Middle frontal gyrus (tissue), 1 donor: ENCODE results near the gene AP5Z1.

Source experiments
- DNase-seq: peaks from one replicate; pipeline ENCODE4 v3.0.0-alpha.2; 2015; ENCODE audit warnings: low spot score; ENCODE audit errors: extremely low spot score

AP5Z1 gene

DNA sequence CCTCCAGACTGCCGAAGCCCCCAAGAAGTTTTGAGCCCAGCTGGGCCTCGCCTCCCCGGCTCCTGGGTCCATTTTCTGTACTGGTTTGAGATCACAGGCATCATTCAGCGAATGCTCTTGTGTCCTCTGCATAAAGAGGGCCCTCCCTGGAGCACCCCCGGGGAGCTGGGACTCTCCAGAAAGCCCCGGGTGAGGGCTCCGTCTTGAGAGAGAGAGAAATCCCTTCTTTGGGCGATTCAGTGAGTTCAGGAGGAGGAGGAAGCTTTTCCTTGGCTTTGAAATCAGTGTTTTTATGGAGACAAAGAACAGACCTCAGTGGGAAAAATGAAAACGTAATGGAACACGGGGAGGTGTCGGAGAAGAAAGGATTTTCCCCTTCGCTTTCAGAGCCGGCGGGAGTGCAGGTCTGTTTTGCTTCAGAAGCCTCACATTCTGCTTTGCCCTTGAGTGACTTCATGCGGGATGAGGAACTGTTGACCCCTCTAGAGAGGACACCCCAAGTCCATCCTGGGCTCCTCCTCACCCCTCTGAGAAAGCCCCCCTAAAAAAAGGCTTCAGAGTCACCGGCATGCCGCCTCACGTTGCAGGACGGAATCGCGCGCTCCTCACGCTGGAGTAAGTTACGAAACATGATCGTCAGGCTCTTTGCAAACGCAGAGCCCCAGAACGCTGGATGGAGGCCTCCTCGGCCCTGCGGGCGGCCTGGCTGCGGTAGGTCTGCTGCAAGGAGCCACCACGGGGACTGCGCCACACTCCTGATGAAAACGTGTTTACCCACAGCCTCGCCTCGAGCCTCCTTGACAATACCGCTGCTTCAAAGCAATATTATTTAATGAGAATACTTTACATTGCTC lies 8.5 kb upstream of the AP5Z1 start:
- no peak for DNase-seq

DNA sequence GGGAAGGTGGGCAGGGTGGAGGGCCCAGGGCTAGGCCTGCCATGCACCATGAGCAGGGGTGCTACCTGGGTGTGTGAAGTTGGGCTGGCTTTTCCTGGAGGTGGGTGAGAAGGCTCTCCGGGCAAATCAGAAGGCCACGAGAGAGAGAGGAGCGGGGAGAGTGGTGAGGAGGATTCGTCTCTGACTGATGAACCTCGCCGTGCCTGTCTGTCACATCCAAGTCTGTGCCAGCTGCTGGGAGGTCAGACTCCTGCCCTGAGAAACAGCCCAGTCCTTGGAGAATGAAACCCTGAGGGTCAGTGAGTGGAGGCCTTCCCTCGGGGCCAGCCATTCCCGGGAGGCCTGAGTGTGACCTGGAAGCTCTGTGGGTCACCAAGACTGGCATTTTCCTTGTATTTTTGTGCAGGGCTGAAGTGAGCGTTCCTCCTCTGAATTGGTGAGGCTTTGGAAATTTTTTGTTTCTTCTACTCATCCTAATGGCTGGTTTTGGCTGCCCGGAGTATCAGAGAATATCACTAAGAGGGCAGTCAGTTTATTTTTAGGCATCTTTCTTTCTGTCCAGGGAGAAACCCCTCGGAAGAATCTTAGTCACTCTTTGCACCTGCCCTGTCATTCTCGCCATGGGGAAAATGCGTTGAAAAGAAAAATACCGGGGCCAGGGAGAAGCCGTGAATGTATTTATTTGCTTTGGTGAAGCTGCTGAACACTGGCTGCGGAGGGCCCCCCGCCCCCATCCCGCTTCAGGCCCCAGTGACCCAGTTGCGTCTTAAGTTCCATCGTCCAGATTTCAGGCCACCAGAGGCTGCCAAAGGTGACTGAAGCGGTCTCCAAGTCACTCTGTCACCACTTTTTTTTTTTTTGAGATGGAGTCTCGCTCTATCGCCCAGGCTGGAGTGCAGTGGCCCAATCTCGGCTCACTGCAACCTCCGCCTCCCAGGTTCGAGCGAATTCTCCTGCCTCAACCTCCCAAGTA lies 6.5 kb upstream of the AP5Z1 start:
- no peak for DNase-seq

DNA sequence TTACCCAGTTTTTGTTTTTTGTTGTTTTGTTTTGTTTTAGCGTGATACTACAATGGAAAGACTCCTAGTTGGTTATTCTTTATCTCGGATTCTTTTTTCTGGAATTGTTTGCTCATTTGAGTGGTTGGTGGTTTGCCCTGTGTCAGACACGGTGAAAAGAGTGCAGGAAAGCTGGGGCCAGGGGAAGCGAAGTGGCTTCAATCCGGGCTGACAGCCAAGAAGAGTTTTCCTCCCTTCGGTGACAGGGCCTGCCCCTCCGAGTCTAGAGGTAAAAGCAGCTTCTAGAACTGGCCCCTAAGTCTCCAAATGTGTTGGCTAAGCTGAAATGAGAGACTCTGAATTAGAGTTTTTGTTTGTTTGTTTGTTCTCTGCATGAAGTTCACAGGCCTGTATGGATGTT lies 5.7 kb upstream of the AP5Z1 start:
- DNase-seq = no peak

DNA sequence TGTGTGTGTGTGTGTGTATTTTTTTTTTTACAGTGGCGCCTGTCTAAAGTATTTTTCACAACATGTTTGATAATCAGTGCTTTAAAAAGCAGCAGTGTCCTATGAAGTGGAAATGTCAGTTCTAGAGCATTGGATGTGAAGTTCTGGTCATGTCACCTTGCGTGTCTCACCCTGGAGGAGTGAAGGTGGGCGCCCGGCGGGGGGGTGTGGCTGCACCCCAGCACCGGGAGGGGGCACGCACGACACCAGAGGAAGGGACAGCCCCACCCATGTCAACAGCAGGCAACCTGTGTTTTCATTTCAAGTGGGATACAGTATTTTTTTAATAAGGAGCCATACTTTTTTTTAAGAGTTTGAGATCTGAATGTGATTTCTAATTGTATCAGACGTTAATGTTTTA lies 4.5 kb upstream of the AP5Z1 start:
- DNase-seq = no peak

DNA sequence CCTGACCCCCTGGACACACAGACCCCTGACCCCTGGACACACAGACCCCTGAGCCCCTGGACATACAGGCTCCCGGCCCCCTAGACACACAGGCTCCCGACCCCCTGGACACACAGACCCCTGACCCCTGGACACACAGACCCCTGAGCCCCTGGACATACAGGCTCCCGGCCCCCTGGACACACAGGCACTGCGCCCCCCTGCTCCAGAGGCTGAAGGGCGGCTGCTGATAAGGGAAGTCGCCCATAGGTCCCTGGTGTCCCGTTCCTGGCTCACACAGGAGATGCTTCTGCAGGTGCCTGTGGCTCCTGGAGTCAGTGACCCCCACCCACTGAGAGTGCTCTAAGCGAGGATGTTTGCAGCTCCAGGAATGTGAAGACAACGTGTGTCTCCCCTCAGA lies 3.7 kb upstream of the AP5Z1 start:
- DNase-seq = no peak

DNA sequence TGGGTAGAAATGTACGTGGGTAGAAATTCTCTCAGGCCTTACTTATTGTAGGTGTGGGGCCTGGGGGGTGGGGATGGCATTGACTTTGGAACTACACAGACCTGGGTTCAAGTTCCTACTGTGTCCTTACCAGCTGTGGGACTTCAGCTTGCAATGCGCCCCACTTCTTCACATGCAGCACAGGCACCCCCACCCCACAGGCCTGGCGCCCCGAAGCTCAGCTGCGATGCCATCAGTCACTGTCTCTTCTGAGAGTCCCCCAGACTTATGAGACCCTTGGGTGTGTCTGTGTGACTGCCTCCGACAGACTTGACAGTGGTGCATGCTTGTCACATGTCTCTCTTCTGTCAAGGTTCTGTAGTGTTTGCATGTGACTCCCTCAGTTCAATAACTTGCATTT lies 3.1 kb upstream of the AP5Z1 start:
- DNase-seq = no peak

DNA sequence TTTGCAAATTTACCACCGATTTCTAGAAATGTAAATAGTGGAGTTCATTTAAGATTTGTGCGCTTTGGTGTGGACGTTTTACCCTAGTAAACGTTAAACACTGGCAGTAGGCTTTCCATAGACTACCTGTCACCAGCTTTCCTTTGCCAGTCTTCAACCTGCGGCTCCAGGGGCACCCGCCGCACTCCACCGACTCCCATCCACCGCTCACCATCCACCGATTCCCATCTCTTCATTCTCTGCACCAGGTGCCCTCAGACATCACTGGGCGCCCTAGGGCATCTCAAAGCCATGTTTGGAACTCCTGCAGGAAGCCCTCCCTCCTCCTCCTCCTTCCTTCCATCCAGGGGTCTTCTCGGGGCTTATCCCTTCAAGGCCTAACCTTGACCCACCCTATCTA lies 1.4 kb upstream of the AP5Z1 start:
- DNase-seq = no peak

DNA sequence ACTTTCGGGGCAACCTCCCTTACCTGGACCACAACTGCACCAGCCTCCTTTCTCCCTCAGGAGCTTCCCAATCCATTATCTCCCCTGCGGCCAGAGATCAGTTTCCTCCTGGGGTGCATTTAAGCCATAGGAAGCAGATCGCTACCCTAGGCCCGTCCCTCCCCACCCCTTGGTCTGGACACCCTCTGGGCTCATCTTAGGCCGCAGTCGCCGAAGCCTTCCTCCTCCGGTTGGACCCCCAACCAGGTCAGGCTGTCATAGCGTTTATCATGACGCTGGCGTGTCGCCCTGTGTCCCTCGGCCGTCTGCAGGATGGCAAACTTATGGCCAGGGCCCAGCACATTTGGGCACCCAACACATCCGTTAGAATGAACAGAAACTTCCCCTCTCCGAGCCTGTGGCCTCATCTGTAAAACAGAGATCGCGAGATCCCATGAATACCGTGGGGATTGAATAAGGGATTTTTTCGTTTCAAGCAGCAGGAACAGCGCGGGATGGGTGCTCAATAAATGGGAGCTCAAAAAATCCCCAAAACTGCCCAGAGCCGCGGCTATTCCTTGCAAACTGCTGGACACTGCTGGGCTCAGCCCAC lies 669 bp upstream of the AP5Z1 start:
- no peak for DNase-seq

DNA sequence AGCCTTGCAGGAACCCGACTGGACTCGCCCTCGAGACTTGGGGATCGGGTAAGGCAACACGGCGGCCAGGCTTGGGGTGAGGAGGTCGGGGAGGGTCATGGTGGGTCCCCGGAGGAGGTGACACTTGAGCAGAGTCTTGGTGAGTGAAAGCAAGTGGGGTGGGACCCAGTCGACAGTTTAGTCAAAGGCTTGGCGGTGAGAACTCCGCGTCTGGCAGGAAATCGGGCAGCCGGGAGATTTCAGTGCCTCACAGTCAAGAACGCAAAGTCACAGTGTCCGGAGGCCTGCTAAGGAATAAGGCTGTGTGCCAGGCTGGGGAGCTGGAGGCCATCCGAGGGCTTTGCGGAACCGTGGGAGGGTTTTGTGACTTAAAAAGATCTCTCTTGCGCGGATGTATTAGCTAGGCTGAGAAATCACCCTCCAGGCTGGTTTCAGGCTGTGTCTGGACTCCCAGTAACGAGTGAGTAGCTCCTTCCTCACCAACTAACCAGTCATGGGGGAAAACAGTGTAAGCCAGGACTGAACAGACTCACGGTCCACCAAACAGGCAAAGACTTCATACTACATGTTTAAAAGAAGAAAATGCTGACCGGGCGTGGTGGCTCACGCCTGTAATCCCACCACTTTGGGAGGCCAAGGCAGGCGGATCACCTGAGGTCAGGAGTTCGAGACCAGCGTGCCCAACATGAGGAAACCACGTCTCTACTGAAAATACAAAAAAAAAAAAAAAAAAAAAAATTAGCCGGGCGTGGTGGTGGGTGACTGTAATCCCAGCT lies 613 bp downstream of the AP5Z1 start:
- no peak for DNase-seq

DNA sequence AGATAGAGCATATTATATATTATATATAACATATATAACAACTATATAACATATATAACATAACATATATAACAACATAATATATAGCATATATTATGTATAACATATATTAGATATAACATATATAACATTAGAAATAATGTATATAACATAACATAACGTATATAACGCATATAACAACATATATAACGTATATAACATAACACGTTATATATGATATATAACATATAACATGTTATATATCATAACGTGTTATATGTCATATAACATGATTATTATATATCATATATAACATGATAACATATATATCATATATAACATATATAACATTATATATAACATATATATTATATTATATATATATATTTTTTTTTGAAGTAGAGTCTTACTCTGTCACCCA lies 3.7 kb downstream of the AP5Z1 start:
- DNase-seq = no peak

DNA sequence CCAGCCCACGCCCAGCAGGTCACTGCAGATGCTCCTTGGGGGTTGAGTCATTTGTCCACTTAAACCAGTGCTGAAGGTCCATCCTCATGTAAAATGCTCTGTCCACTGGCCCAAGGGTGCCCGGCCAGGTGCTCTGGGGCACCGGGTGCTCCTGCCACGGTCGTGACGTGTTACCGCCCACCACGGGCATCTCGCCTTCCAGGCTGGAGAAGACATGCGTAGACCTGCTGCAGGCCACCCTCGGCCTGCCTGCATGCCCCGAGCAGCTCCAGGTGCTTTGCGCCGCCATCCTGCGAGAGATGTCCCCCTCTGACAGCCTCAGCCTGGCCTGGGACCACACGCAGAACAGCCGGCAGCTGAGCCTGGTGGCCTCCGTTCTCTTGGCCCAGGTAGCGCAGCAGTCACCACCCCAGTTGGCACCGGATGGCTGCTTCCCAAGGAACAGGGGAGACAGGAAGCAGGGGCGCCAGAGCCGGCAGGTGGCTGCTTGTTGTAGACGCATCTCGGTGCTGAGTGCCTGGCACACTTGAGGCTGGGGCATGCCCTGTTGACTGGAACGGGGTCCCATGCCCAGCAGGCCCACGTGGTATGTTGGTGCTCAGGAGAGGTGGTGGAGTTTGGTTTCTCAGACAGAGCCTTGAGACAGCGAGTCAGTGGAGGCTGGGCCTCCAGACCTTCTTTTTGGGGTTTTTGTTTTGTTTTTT lies 6.1 kb downstream of the AP5Z1 start:
- DNase-seq = no peak

DNA sequence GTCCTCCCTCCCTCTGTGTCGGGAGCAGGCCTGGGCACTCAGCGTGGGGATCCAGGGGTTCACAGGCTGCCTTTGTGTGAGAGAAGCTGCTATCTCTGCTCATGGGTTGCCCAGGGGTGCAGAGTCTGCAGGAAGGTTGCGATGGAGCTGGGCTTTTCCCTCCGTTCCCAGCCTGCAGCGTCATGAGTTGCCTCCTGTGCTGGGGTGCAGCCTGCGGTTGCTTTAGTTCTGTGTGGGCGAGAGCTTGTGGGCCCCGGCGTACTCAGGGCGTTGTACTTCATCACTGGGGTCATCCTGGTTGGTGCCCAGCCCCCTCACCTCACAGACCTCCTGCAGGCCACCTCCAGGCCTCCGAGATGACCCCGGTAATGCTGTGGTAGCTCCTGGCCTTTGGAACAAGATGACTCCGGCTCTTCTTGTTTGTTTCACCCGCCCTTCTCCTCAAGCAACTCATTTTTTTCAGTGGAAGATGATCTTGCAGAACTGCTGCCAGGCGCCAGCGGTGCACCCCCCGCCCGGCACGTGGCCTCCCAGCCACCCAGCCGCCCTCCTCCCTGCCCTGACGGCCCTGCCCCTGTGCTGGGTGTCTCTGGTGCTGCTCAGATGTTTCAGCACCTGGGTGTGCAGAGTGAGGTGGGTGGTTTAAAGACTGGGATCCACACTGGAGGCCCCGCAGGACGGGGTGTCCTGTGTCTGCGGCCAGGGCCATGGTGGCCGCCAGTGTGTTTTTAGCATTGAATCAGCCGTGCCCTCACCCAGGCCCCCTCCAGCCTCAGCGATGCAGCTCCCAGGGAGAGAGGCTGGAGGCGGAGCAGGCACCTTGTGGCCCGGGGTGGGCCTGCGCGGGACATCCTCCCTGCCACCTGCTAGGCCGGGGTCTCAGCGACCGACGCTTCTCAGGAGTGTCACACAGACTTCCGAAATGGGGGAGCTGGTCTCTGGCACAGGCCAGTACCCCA lies 7.2 kb downstream of the AP5Z1 start:
- no peak for DNase-seq

DNA sequence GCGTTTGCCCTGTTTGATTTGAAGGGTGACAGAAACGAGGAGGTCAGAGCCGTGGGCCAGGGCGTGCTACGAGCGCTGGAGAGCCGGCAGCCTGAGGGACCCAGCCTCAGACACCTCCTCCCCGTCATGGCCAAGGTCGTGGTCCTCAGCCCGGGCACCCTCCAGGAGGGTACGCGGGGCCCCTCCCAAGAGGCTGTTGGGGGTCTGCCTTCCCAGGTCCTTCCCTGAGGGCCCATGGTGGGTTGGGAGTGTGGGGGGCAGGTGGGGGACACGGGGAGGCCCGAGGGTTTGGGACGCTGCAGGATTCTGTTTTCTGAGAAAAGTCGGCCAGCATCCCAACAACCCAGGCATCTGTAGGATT lies 7.8 kb downstream of the AP5Z1 start:
- no peak for DNase-seq

DNA sequence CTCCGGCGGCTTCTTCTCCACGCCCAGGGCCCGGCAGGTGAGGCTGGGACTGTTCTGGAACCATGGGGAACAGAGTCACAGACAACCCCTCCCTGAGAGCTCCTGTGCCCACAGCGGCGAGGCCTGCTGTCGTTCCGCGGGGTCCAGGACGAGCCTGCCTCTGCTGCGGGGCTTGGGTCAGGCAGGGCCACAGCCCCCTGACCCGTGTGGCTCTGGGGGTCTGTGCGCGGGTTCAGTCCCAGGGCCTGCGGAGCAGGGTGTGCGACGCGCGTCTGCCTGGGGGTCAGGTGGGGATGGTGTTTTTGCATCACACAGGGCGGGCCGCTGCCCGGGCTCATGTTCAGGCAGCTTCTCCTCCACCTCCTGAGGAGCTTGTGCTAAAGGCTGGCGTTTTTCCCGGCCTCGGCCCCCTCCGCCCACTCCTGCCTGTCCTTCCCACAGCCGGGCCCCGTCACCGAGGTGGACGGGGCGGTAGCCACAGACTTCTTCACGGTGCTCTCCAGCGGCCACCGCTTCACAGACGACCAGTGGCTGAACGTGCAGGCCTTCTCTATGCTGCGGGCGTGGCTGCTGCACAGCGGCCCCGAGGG lies 8.4 kb downstream of the AP5Z1 start:
- no peak for DNase-seq

DNA sequence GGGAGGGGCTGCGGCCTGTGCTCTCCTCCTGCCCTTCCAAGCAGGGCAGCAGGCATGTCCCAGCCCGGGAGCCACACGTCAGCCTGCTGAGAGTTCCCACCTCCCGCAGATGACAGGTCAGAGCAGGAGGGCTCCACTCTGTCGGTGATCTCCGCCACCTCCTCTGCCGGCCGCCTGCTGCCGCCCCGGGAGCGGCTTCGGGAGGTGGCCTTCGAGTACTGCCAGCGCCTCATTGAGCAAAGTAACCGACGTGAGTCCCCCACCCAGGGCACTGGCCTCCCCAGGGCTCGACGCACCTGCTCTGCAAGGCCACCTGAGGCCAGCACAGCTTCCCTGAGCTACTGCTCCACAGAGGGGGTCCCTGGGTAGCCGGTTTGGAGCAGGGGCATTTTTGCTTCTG lies 9.4 kb downstream of the AP5Z1 start:
- no peak for DNase-seq

DNA sequence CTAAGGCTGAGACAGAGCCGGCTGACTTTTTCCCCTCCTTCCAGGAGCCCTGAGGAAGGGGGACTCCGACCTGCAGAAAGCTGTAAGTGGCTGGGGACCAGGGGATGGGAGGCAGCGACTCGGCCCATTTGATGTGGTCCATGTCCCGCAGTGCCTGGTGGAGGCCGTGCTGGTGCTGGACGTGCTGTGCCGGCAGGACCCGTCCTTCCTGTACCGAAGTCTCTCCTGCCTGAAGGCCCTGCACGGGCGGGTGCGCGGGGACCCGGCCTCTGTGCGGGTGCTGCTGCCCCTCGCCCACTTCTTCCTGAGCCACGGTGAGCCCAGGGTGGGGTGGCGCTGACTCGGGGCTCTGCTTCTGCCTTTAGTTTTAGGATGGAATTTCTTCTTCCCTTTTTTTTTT lies 9.9 kb downstream of the AP5Z1 start:
- no peak for DNase-seq

DNA sequence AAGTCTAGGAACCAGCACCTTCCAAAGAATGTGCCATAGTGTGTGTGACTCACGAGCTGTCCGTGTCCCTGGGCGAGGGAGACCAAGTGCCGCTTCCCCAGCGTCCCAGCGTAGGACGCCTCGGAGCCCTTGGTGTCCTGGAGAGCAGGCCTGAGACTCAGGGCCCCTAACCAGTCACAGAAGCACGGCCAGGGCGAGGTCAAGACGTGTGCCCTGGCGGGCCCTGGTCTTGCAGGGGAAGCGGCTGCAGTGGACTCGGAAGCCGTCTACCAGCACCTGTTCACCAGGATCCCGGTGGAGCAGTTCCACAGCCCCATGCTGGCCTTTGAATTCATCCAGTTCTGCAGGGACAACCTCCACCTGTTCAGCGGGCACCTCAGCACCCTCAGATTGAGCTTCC lies 10.6 kb downstream of the AP5Z1 start:
- DNase-seq = no peak

DNA sequence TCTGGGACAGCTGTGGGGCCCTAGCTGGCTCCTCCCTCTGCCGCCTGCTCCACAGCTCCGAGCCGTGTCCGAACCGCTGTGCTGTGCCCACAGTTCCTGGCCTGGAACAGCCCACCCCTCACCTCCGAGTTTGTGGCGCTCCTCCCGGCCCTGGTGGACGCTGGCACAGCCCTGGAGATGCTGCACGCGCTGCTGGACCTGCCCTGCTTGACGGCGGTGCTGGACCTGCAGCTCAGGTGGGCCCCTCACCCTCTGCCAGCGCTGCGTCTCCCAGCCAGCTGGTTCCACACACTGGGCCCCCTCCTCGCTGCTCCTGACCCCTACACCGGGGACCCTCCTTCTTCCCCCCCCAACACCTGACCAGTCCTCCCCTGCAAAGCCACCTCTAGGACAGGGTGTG lies 12.1 kb downstream of the AP5Z1 start:
- DNase-seq = no peak

DNA sequence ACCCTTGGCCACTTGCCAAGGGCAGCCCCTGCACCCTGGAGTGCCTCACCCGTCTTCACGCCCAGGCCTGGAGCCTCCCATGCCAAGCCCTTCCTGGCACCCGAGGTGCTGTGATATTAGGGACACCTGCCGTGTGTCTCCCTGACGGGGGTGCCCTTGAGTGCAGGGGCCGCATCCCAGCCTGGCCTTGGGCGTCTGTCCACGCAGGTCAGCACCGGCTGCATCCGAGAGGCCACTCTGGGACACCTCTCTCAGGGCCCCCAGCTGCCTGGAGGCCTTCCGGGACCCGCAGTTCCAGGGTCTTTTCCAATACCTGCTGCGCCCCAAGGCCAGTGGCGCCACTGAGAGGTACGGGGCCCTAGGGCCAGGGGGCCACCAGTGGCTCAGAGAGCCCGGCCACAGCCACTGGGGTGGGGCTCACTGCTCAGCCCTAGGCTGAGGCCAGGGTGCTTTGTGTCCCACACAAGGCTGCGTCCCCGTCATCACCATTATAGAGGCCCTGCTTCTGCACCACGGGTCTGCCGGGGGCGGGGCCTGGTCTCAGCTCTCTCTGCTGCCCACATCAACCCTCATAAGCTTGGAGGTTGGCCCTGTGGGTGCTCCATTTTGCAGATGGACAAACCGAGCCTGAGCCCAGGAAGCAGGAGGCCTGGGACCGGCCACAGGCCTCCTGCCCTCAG lies 12.7 kb downstream of the AP5Z1 start:
- no peak for DNase-seq
